Vagina (tissue), 1 donor: ENCODE measurements around the gene UGT1A3. TPM values are rescaled to one million over a fixed set of nuclear protein-coding genes. Genes with fewer than 3 reads are reported as not detected.

Experiments used
- total RNA-seq: library from RNA; depleted of rRNA; stranded (reverse); fragments of >200 nt; gene quantifications from one replicate; pipeline ENCODE4 v1.2.3, GENCODE V29; 2016

The UGT1A3 gene
- total RNA-seq, 1 donor from 2014 or later, result not detected

Other genes with a start within 250 kb of the UGT1A3 start
- gene USP40, start 162.3 kb upstream of the UGT1A3 start, total RNA-seq, result 50.1 TPM
- gene UGT1A8, start 111.4 kb upstream of the UGT1A3 start, total RNA-seq, result not detected
- not detected for gene UGT1A10, start 92.6 kb upstream of the UGT1A3 start, total RNA-seq
- gene UGT1A9, start 57.1 kb upstream of the UGT1A3 start, total RNA-seq, result not detected
- 4.9 TPM for gene UGT1A7, start 47.1 kb upstream of the UGT1A3 start, total RNA-seq
- 14.0 TPM for gene UGT1A6, start 36.2 kb upstream of the UGT1A3 start, total RNA-seq
- 1.2 TPM for gene UGT1A5, start 16.1 kb upstream of the UGT1A3 start, total RNA-seq
- gene UGT1A4, start 10.3 kb upstream of the UGT1A3 start, total RNA-seq, result 0.98 TPM
- 0.98 TPM for gene UGT1A1, start 31.2 kb downstream of the UGT1A3 start, total RNA-seq
- gene MROH2A, start 49.3 kb downstream of the UGT1A3 start, total RNA-seq, result not detected
- 2.2 TPM for gene HJURP, start 125.5 kb downstream of the UGT1A3 start, total RNA-seq
- not detected for gene TRPM8, start 188.3 kb downstream of the UGT1A3 start, total RNA-seq